HEK293 (cell line): ENCODE results near the gene CIB1.

Experiments
- CTCF ChIA-PET: fragments of 350-600 bp; formaldehyde crosslinking; extraction: SDS; loops from one replicate; lab custom pipeline; 2021; ENCODE audit warnings: antibody characterized with exemption; lab: Yijun Ruan, JAX
- POLR2A ChIA-PET: fragments of 300-600 bp; formaldehyde crosslinking; extraction: SDS; loops from one replicate; lab custom pipeline; 2020; ENCODE audit warnings: antibody characterized with exemption, inconsistent platforms; lab: Yijun Ruan, JAX
- H3K27ac ChIP-seq: fragments of 200-500 bp; sonication (Bioruptor generic); 2 replicates; pipeline ENCODE4 v1.5.1; 2014; ENCODE audit warnings: low read depth, low read length, control low read depth, inconsistent platforms; ENCODE audit errors: extremely low read depth
- H3K36me3 ChIP-seq, 2 experiments: fragments of 200-500 bp in 1 of 2; sonication (Bioruptor generic) in 1 of 2; 1 replicate in 1 of 2; 2 replicates in 1 of 2; pipeline ENCODE4 v1.5.1; 2014 to 2017; ENCODE audit warnings: inconsistent platforms in 2 of 2, low read length in 2 of 2; ENCODE audit not compliant: control insufficient read depth in 2 of 2, insufficient read depth in 1 of 2
- H3K4me1 ChIP-seq: fragments of 200-500 bp; sonication (Bioruptor generic); 2 replicates; pipeline ENCODE4 v1.5.1; 2014; ENCODE audit warnings: mild to moderate bottlenecking, low read length, inconsistent platforms; ENCODE audit not compliant: control insufficient read depth, insufficient read depth
- H3K4me3 ChIP-seq: 2 replicates; pipeline ENCODE4 v1.5.1; 2011; ENCODE audit warnings: low read depth, mild to moderate bottlenecking, control low read depth, low read length, moderate library complexity
- H3K9me3 ChIP-seq: fragments of 200-500 bp; sonication (Bioruptor generic); 2 replicates; pipeline ENCODE4 v1.5.1; 2014; ENCODE audit warnings: low read depth, low read length, inconsistent platforms; ENCODE audit not compliant: control insufficient read depth, insufficient read depth
- BCL11A ChIP-seq: fragments of 450-650 bp; formaldehyde crosslinking; IDR thresholded peaks from 2 replicates; pipeline ENCODE4 v1.5.1; 2016; ENCODE audit warnings: low read depth, missing biosample characterization, missing genetic modification characterization
- HOXC10 ChIP-seq: sonication (generic); formaldehyde crosslinking; IDR thresholded peaks from 2 replicates; pipeline ENCODE4 v1.8.1; 2023; ENCODE audit warnings: mild to moderate bottlenecking, missing genetic modification reagents
- OVOL3 ChIP-seq: fragments of 450-650 bp; formaldehyde crosslinking; IDR thresholded peaks from 2 replicates; pipeline ENCODE4 v1.5.1; 2016; ENCODE audit warnings: missing biosample characterization, missing genetic modification characterization
- ZBTB1 ChIP-seq: fragments of 450-650 bp; formaldehyde crosslinking; IDR thresholded peaks from 2 replicates; pipeline ENCODE4 v1.5.1; 2016; ENCODE audit warnings: missing biosample characterization, missing genetic modification characterization
- ZNF16 ChIP-seq: fragments of 450-650 bp; formaldehyde crosslinking; IDR thresholded peaks from 2 replicates; pipeline ENCODE4 v1.5.1; 2016; ENCODE audit warnings: low read depth, missing biosample characterization, missing genetic modification characterization
- ZNF202 ChIP-seq: fragments of 450-650 bp; formaldehyde crosslinking; IDR thresholded peaks from 2 replicates; pipeline ENCODE4 v1.5.1; 2016; ENCODE audit warnings: missing biosample characterization, missing genetic modification characterization, borderline replicate concordance
- ZNF274 ChIP-seq, 2 experiments: fragments of 200-500 bp in 1 of 2; fragments of 450-650 bp in 1 of 2; sonication (Bioruptor generic) in 1 of 2; formaldehyde crosslinking in 1 of 2; IDR thresholded peaks; 2 replicates each; pipeline versions ENCODE4 v1.5.1 to v1.6.1; 2014 to 2016; ENCODE audit warnings: borderline replicate concordance in 1 of 2, inconsistent platforms in 1 of 2, low read length in 1 of 2, missing biosample characterization in 1 of 2, missing genetic modification characterization in 1 of 2
- ZNF48 ChIP-seq: fragments of 450-650 bp; formaldehyde crosslinking; IDR thresholded peaks from 2 replicates; pipeline ENCODE4 v1.5.1; 2016; ENCODE audit warnings: missing biosample characterization, missing genetic modification characterization
- ZNF518A ChIP-seq: fragments of 450-650 bp; formaldehyde crosslinking; conservative IDR thresholded peaks from 2 replicates; pipeline ENCODE4 v1.5.1; 2016; ENCODE audit warnings: low read depth, missing biosample characterization, missing genetic modification characterization
- ZNF626 ChIP-seq: fragments of 450-650 bp; sonication (Bioruptor Pico); formaldehyde crosslinking; IDR thresholded peaks from 2 replicates; pipeline ENCODE4 v1.5.1; 2018; ENCODE audit warnings: missing biosample characterization, missing genetic modification characterization, inconsistent platforms
- ZNF701 ChIP-seq: fragments of 450-650 bp; formaldehyde crosslinking; IDR thresholded peaks from 2 replicates; pipeline ENCODE4 v1.5.1; 2016; ENCODE audit warnings: missing biosample characterization, missing genetic modification characterization
- TF ChIP-seq, protein P1 (sequence below): IDR thresholded peaks from 2 replicates; pipeline ENCODE4 v1.6.1; 2011; ENCODE audit warnings: mild to moderate bottlenecking, low read depth, low read length, borderline replicate concordance
- TF ChIP-seq, protein P2 (sequence below): fragments of 450-650 bp; formaldehyde crosslinking; IDR thresholded peaks from 2 replicates; pipeline ENCODE4 v1.5.1; 2016; ENCODE audit warnings: missing biosample characterization, missing genetic modification characterization, borderline replicate concordance

Gene CIB1

GRCh38 chr15:90243943-90244639 lies 10.3 kb upstream of the CIB1 start:
- no peak for TF ChIP-seq ZNF48 (tag by site-specific recombination)
- TF ChIP-seq HOXC10 (CRISPR knock-in tag): no peak
- no peak for TF ChIP-seq ZNF274 (IDR thresholded peaks at IDR 0.05; ENCODE audit: low read length)
- no peak for TF ChIP-seq ZNF274 (tag by site-specific recombination; IDR thresholded peaks at IDR 0.05; ENCODE audit: borderline replicate concordance)
- TF ChIP-seq ZNF202 (tag by site-specific recombination): no peak
- TF ChIP-seq ZNF16 (tag by site-specific recombination): no peak
- TF ChIP-seq, protein P1, sequence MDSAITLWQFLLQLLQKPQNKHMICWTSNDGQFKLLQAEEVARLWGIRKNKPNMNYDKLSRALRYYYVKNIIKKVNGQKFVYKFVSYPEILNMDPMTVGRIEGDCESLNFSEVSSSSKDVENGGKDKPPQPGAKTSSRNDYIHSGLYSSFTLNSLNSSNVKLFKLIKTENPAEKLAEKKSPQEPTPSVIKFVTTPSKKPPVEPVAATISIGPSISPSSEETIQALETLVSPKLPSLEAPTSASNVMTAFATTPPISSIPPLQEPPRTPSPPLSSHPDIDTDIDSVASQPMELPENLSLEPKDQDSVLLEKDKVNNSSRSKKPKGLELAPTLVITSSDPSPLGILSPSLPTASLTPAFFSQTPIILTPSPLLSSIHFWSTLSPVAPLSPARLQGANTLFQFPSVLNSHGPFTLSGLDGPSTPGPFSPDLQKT: no peak
- no peak for TF ChIP-seq ZNF626 (tag by site-specific recombination)
- TF ChIP-seq BCL11A (tag by site-specific recombination): no peak
- TF ChIP-seq, protein P2, sequence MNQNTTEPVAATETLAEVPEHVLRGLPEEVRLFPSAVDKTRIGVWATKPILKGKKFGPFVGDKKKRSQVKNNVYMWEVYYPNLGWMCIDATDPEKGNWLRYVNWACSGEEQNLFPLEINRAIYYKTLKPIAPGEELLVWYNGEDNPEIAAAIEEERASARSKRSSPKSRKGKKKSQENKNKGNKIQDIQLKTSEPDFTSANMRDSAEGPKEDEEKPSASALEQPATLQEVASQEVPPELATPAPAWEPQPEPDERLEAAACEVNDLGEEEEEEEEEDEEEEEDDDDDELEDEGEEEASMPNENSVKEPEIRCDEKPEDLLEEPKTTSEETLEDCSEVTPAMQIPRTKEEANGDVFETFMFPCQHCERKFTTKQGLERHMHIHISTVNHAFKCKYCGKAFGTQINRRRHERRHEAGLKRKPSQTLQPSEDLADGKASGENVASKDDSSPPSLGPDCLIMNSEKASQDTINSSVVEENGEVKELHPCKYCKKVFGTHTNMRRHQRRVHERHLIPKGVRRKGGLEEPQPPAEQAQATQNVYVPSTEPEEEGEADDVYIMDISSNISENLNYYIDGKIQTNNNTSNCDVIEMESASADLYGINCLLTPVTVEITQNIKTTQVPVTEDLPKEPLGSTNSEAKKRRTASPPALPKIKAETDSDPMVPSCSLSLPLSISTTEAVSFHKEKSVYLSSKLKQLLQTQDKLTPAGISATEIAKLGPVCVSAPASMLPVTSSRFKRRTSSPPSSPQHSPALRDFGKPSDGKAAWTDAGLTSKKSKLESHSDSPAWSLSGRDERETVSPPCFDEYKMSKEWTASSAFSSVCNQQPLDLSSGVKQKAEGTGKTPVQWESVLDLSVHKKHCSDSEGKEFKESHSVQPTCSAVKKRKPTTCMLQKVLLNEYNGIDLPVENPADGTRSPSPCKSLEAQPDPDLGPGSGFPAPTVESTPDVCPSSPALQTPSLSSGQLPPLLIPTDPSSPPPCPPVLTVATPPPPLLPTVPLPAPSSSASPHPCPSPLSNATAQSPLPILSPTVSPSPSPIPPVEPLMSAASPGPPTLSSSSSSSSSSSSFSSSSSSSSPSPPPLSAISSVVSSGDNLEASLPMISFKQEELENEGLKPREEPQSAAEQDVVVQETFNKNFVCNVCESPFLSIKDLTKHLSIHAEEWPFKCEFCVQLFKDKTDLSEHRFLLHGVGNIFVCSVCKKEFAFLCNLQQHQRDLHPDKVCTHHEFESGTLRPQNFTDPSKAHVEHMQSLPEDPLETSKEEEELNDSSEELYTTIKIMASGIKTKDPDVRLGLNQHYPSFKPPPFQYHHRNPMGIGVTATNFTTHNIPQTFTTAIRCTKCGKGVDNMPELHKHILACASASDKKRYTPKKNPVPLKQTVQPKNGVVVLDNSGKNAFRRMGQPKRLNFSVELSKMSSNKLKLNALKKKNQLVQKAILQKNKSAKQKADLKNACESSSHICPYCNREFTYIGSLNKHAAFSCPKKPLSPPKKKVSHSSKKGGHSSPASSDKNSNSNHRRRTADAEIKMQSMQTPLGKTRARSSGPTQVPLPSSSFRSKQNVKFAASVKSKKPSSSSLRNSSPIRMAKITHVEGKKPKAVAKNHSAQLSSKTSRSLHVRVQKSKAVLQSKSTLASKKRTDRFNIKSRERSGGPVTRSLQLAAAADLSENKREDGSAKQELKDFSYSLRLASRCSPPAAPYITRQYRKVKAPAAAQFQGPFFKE (tag by site-specific recombination): no peak
- no peak for TF ChIP-seq ZNF518A (tag by site-specific recombination)
- no peak for TF ChIP-seq ZBTB1 (tag by site-specific recombination)
- TF ChIP-seq ZNF701 (tag by site-specific recombination): no peak
- no peak for TF ChIP-seq OVOL3 (tag by site-specific recombination)
- Histone ChIP-seq H3K4me1 (no peaks in the 10 kb centered on the region; the same call in 1 of the 2 replicates), H3K4me3 (no peak overlapping the region), H3K27ac (no peak overlapping the region), H3K9me3 (no peaks in the 10 kb centered on the region), H3K36me3 (peaks cover 0 to 7% of the 10 kb centered on the region in 2 experiments; a peak in 2 of 3 replicates)
- POLR2A ChIA-PET: interaction anchor here (0.5 to 1.8 kb wide), 4 partner anchors 10 to 691 kb away, joined by 3 to 9 read pairs (median 4); partner anchors contain the start of genes CIB1, GDPGP1 and UNC45A
- CTCF ChIA-PET: interaction anchor here (0.6 kb wide), 1 partner anchor 115 kb away, joined by 3 read pairs; no protein-coding TSS in a partner anchor
